GM18909 (cell line): ENCODE data around the gene GYS1.
"Not testable (repeated sequence)": the region's sequence is repeated elsewhere in the genome, so short reads cannot be mapped to it uniquely, and the experiment has no call there.

Experiments used
- ATAC-seq: cut with Tn5 transposase; IDR thresholded peaks from one replicate; pipeline ENCODE4 v1.9.1; 2021; ENCODE audit warnings: mild to moderate bottlenecking; ENCODE audit not compliant: unreplicated experiment, poor library complexity

GYS1 gene

GRCh38 chr19:48947258-48947542 lies 45.9 kb downstream of the GYS1 start:
- no peak for ATAC-seq

DNA sequence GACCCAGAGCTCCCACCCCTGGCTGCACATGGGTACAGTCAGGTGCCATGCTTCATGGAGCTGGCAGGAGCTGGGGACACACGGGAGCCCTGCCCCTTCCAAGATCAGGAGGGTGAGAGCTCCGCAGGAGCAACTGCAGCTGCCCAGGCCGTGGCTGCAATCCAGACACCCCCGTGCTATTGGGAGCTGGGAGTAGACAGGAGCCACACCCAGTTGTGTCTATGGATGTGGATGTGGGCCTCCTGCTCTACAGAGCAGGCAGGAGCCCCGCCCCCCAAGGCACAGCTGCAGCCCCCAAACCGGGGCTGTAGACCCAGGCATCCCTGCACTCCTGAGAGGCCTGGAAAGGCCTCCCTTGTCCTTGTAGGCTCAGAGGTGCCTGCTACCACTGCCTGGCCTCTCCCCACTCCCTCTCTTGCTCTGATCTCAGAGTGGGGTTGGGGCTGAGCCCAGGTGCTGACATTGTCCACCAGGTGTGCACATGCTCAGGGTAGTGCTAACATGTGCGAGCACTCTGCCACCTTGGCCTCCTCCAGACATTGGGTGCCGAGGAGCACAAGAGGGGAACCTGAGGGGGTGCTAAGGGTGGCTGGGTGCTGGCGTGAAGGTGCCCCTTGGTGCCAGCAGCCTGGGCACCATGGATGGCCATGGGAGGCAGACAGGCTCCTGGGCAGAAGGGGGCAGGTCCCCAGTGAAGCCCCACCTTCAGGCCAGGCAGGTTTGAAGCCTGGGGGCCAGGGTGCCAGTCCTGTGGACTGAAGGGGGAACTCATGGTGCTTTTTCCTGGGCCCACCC lies 46.4 kb downstream of the GYS1 start:
- no peak for ATAC-seq

DNA sequence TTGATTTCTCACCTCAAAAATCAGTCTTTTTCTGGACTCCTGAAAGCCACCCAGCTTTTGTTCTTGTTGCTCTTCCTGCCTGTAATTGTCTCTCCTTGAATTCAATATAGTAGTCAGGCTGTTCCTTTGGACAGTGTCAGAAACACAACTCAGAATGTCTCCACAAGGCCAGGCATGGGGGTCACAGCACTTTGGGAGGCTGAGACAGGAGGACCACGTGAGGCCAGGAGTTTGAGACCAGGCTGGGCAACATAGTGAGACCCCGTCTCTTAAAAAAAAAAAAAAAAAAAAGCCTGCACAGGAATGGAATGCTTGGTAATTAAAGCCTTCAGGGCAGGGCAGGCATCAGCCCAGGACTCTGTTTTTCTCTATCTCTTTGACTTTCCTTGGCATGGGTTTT lies 47.3 kb downstream of the GYS1 start:
- ATAC-seq = no peak

DNA sequence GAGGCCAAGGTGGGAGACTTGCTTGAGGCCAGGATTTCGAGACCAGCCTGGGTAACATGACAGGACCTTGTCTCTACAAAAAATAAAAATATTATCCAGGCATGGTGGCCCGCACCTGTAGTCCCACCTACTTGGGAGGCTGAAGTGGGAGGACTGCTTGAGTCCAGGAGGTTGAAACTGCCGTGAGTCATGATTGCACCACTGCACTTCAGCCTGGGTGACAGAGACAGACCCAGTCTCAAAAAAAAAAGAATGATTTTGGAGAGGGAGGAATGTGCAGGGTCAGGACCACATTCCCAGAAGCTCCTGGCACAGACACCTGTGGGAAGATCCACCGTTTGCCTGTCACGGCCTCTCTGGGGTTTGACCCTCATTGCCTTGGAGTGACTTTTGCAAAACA lies 47.7 kb downstream of the GYS1 start:
- no peak for ATAC-seq

DNA sequence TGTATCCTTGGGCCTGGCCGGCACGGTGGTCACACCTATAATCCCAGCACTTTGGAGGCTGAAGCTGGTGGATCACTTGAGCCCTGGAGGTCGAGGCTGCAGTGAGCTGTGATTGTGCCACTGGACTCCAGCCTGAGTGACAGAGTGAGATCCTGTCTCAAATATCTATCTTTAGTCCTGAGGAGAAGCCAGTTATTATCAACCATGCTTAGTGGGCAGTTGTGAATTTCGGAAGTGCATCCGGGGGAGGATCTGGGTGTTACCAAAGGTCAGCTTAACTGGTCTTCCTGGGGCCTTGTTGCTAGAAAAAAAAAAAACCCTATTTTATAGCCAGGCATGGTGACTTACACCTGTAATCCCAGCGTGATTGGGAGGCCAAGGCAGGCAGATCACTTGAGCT lies 50.0 kb downstream of the GYS1 start:
- ATAC-seq = no peak

- no peak for ATAC-seq
These were observed 52.2 kb downstream of the GYS1 start for GRCh38 chr19:48940902-48941301.

DNA sequence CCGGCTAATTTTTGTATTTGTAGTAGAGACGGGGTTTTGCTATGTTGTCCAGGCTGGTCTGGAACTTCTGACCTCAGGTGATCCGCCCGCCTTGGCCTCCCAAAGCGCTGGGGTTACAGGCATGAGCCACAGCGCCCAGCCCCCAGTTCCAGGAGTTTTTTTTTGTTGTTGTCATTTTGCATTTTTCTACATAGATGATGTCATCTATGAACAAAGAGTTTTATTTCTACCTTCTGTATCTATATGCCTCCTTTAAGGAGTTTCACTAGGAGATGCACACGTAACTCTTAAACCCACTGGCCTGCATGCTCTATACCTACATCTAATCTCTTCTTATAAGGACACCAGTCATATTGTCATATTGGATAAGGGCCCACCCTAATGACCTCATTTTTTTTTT lies 54.9 kb downstream of the GYS1 start:
- no peak for ATAC-seq

- ATAC-seq = no peak
These were observed 57.2 kb downstream of the GYS1 start for GRCh38 chr19:48935864-48936263.

DNA sequence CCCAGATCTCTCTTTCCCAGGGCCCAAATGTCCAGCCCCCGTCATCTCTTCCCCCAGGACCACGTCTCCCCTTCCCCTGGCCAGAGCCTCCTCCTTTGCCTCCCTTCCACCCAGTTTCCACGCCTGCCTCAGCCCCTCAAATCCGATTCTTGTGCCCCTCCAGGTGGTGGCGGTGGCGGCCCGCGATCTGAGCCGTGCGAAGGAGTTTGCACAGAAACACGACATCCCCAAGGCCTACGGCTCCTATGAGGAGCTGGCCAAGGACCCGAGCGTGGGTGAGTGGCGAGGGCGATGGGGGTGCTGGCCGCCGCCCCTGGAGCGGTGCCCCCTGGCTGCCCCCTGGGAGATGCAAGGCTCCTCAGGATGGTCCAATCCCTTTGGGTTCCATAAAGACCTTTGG lies 58.3 kb downstream of the GYS1 start:
- ATAC-seq = no peak

DNA sequence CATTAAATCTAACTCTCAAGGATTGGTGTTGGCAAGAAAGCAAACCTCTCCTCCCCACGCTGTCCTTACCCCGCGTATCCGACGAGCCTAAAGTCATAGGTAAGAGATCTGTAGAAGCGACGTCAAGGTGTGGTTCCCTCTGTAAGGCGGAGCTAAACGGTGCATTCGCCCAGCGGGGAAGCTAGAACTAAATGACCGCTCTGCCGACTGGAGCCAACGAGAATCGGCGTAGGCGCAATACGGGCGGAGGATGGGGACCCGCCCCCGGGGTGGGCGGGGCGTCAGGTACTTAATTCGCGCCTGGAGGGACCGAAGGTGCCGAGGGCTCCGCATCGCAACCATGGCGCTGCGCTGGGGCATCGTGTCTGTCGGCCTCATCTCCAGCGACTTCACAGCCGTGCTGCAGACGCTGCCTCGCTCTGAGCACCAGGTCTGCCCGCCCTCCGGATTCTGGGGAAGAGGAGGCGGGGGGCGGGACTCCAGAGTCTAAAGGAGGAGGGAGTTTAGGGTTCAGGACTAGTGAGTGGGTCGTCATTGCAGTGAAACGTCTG lies 59.7 kb downstream of the GYS1 start, which contains the start of gene DHDH:
Gene DHDH, plus strand, starts transcription at position 318 of the 551 bp plus-strand sequence. Its CDS starts 23 bp downstream, at position 341.
- ATAC-seq = no peak

DNA sequence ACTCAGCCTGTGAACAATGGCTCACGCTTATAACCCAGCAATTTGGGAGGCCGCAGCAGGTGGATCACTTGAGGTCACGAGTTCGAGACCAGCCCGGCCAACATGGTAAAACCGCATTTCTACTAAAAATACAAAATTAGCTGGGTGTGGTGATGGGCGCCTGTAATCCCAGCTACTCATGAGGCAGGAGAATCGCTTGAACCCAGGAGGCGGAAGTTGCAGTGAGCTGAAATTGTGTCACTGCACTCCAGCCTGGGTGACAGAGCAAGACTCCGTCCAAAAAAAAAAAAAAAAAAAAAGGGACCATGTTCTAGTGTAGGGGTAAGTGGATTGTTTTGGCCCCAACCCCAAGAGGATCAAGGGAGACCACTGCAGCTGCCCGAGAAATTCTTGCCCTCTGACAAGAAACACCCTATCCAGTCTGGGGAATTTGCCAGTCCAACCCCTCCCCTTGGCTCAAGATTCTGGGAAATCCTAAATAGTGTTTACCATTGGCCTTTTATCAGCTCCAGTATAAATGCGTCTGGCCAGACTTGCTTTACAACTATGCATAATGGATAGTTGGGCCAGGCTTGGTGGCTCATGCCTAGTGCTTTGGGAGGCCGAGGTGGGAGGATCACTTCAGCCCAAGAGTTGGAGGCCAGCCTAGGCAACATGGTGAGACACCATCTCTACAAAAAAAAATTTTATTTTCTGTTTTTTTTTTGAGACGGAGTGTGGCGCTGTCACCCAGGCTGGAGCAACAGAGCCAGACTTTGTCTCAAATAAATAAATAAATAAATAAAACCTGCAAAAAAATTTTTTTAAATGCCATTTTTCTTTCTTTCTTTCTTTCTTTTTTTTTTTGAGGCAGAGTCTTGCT lies 64.7 kb downstream of the GYS1 start:
- no peak for ATAC-seq

DNA sequence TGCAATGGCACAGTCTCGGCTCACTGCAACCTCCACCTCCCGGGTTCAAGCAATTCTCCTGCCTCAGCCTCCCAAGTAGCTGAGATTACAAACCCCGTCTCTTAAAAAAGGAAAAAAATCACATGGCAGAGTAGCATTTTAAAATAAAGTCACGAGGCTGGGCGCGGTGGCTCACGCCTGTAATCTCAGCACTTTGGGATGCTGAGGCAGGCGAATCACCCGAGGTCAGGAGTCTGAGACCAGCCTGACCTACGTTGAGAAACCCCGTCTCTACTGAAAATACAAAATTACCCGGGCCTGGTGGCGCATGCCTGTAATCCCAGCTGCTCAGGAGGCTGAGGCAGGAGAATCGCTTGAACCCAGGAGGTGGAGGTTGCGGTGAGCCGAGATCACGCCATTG lies 65.4 kb downstream of the GYS1 start:
- ATAC-seq = not testable (repeated sequence)

GRCh38 chr19:48926909-48927308 lies 66.2 kb downstream of the GYS1 start:
- no peak for ATAC-seq

GRCh38 chr19:48925890-48926289 lies 67.2 kb downstream of the GYS1 start:
- not testable (repeated sequence) for ATAC-seq

- no peak for ATAC-seq
These were observed 67.8 kb downstream of the GYS1 start for GRCh38 chr19:48925240-48925843.

DNA sequence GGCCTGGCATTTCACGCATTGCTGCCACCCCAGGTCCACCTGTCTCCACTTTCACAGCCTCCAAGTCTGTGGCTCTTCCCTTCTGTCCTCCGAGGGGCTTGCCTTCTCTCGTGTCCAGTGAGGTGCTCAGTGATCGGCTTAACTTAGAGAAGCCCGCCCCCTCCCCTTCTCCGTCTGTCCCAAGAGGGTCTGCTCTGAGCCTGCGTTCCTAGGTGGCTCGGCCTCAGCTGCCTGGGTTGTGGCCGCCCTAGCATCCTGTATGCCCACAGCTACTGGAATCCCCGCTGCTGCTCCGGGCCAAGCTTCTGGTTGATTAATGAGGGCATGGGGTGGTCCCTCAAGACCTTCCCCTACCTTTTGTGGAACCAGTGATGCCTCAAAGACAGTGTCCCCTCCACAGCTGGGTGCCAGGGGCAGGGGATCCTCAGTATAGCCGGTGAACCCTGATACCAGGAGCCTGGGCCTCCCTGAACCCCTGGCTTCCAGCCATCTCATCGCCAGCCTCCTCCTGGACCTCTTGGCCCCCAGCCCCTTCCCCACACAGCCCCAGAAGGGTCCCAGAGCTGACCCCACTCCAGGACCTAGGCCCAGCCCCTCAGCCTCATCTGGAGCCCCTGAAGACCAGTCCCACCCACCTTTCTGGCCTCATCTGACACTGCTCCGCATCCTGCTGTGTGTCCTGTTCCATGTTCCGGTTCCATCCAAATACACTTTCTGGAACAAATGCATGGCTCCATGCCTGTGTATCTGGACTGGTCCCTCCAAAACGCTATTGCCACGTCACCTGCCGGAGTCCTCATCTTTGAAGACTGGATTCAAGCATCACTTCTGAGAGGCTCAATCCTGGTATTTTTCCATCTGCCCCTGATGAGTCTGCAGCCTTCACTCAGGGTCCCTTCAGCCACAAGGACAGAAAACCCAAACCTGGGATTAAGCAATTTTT lies 70.3 kb downstream of the GYS1 start:
- no peak for ATAC-seq

DNA sequence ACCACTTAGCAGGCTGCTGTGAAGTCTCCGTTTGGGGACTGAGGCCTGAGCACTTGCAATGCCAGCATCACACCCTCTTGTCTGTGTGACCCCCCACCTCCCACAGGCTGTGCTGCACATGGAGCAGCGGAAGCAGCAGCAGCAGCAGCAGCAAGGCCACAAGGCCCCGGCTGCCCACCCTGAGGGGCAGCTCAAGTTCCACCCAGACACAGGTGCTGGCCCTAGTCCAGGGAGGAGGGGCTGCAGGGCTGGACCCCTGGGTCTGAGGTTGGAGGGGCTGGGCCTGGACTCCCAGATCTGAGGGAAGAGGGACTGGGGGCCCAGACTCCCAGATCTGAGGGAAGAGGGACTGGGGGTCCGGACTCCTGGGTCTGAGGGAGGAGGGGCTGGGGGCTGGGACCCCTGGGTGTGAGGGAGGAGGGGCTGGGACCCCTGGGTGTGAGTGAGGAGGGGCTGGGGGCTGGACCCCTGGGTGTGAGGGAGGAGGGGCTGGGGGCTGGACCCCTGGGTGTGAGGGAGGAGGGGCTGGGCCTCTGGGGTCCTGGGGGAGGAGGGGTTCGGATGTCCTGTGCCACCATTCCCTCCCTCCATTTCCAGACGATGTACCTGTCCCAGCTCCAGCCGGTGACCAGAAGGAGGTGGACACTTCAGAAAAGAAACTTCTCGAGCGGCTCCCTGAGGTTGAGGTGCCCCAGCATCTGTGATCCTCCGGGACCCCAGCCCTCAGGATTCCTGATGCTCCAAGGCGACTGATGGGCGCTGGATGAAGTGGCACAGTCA lies 71.2 kb downstream of the GYS1 start:
- no peak for ATAC-seq

- no peak for ATAC-seq
These were observed 72.2 kb downstream of the GYS1 start for GRCh38 chr19:48920949-48921348.

- ATAC-seq = not testable (repeated sequence)
These were observed 73.8 kb downstream of the GYS1 start for GRCh38 chr19:48919271-48919670.
